Daoy (cell line): ENCODE data around the gene ASB13. TPM values are rescaled to one million over a fixed set of nuclear protein-coding genes. Genes with fewer than 3 reads are reported as not detected.
A peak's percentile ranks its signal among the peaks of the same experiment; 100 is the strongest.

Experiments
- DNase-seq: peaks from one replicate; pipeline ENCODE4 v3.0.0-alpha.2; 2015; ENCODE audit warnings: low read depth
- total RNA-seq: library from RNA; depleted of rRNA; stranded (reverse); fragments of >200 nt; shearing (Covaris generic); gene quantifications from 2 replicates; pipeline ENCODE4 v1.2.3, GENCODE V29; 2014; rRNA removed

Gene ASB13
- 11.2 and 13.3 TPM in 2 replicates for total RNA-seq

- DNase-seq = peak; percentile 58
Measured at GRCh38 chr10:5666008-5666840, at the start of gene ASB13. Gene ASB13 (minus strand): TSS chr10:5666595. CDS start chr10:5666551, 44 bp downstream.

GRCh38 chr10:5711642-5712041 lies 45.2 kb upstream of the ASB13 start:
- DNase-seq = no peak

- DNase-seq = no peak
Measured at GRCh38 chr10:5710859-5711258, 44.5 kb upstream of the ASB13 start.

GRCh38 chr10:5709865-5710264 lies 43.5 kb upstream of the ASB13 start:
- no peak for DNase-seq

- no peak for DNase-seq
Measured at GRCh38 chr10:5708356-5708755, 42.0 kb upstream of the ASB13 start.

- no peak for DNase-seq
Measured at GRCh38 chr10:5698062-5698461, 31.7 kb upstream of the ASB13 start.

- DNase-seq = no peak
Measured at GRCh38 chr10:5697342-5697741, 30.9 kb upstream of the ASB13 start.

- no peak for DNase-seq
Measured at GRCh38 chr10:5694573-5694972, 28.2 kb upstream of the ASB13 start.

GRCh38 chr10:5692461-5693358 lies 26.3 kb upstream of the ASB13 start:
- DNase-seq = peak; percentile 22

- DNase-seq = no peak
Measured at GRCh38 chr10:5691786-5692185, 25.4 kb upstream of the ASB13 start.

GRCh38 chr10:5688587-5688986 lies 22.2 kb upstream of the ASB13 start:
- no peak for DNase-seq

GRCh38 chr10:5685764-5686240 lies 19.4 kb upstream of the ASB13 start:
- no peak for DNase-seq

GRCh38 chr10:5684971-5685763 lies 18.8 kb upstream of the ASB13 start:
- peak; percentile 65 for DNase-seq

- peak; percentile 98 for DNase-seq
Measured at GRCh38 chr10:5684318-5684970, 18.0 kb upstream of the ASB13 start, which contains the start of gene TASOR2. Gene TASOR2 (plus strand): TSS chr10:5684838. CDS start chr10:5720643, 35,805 bp downstream.

- DNase-seq = no peak
Measured at GRCh38 chr10:5683065-5683464, 16.7 kb upstream of the ASB13 start.

GRCh38 chr10:5681930-5682329 lies 15.5 kb upstream of the ASB13 start:
- no peak for DNase-seq

- DNase-seq = no peak
Measured at GRCh38 chr10:5679606-5680005, 13.2 kb upstream of the ASB13 start.

GRCh38 chr10:5679037-5679435 lies 12.6 kb upstream of the ASB13 start:
- no peak for DNase-seq

GRCh38 chr10:5678397-5679036 lies 12.1 kb upstream of the ASB13 start:
- DNase-seq = no peak

GRCh38 chr10:5670662-5671375 lies 4.4 kb upstream of the ASB13 start:
- no peak for DNase-seq
